A549 treated with Hydrocortisone at 1 μM for 4 hours (cell line): ENCODE measurements around the gene ERAL1. TPM values are rescaled to one million over a fixed set of nuclear protein-coding genes. Genes with fewer than 3 reads are reported as not detected.

Experiments
- total RNA-seq: library from RNA; stranded (reverse); fragments of 200-300 nt; extraction: Qiagen RNA extraction; gene quantifications from 5 replicates; pipeline ENCODE4 v1.2.3, GENCODE V29; 2022

The ERAL1 gene
- total RNA-seq = 86.8 to 92.5 TPM (median 88.1 TPM) in 5 replicates

DNA sequence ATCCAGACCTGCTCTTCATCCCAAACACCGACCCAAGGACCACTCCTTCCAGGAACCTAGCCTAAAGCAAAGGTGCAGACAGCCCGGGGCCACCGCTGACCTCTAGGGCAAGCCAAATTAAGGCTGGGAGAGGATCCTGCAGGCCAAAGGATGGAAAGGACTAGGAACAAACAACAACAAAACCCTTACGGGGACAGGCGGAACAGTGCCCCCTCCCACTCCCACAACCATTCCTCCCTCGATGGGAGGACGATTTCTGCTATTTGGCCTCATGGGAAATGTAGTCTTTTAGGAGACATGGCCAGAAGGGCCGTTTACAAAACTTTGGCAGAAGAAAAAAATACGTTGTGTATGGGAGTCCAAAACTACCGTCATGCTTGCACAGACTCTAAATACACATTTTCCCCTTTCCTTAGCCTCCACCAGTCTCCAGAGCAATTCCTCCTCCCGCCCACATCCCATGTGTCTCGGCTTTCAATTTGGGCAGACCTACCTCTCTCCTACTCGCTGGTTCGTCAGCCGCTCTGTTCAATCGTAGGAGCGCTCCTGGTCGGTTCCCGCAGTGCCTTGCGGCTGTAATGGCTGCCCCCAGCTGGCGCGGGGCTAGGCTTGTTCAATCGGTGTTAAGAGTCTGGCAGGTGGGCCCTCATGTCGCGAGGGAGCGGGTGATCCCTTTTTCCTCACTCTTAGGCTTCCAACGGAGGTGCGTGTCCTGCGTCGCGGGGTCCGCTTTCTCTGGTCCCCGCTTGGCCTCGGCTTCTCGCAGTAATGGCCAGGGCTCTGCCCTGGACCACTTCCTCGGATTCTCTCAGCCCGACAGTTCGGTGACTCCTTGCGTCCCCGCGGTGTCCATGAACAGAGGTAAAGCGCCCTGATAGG, at the start of gene ERAL1:
TSS of gene ERAL1 (plus strand) at position 560 of the 879 bp plus-strand sequence. CDS start at position 579, 19 bp downstream.

GRCh38 chr17:28842282-28843012, 12.4 kb upstream of the ERAL1 start, which contains the start of gene FAM222B:
TSS of gene FAM222B (minus strand) at chr17:28842790. CDS start at chr17:28766667, 76,123 bp downstream.

DNA sequence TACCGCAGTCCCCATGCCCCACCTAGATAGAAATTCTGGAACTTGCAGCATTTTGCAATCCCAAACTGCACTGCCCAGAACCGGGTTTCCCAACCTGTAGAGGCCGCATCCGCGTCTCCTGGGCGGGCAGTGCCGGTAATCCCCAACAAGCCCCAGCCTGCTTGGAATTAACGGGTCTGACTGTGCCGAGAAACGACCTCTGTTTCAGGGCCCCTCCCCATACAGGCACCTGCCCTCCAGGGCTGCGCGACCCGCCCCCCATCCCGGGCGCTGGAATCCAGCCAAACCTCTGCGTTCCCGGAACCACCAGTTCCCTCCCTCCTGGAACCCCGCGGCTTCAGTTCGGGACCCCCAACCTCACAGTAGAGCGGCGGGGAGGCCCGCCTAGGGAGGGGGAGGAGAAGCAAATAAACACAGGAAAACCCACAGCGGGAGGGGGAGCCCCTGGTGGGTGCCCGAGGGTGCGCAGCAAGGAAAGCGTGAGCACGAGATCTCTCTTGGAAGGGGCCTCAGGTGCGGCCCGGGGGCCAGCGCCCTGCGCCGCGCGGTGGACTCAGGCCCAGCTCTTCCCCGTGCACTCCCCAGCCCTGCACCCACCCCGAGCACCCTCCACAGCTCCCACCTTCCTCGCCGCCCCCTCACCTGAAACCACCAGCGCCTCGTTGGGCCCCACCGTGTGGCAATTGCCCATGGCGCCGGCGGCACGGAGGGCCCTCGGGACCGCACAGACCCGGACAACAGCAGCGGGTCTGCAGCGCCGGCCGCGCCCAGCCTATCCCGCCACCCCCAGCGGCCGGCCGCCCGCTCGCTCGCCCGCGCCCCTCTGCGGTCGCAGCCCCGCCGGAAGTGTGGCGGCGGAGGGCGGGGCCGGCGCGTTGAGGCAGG, 42.3 kb downstream of the ERAL1 start, which contains the start of gene FLOT2:
TSS of gene FLOT2 (minus strand) at position 850 of the 885 bp plus-strand sequence. CDS start at position 691, 159 bp downstream.

DNA sequence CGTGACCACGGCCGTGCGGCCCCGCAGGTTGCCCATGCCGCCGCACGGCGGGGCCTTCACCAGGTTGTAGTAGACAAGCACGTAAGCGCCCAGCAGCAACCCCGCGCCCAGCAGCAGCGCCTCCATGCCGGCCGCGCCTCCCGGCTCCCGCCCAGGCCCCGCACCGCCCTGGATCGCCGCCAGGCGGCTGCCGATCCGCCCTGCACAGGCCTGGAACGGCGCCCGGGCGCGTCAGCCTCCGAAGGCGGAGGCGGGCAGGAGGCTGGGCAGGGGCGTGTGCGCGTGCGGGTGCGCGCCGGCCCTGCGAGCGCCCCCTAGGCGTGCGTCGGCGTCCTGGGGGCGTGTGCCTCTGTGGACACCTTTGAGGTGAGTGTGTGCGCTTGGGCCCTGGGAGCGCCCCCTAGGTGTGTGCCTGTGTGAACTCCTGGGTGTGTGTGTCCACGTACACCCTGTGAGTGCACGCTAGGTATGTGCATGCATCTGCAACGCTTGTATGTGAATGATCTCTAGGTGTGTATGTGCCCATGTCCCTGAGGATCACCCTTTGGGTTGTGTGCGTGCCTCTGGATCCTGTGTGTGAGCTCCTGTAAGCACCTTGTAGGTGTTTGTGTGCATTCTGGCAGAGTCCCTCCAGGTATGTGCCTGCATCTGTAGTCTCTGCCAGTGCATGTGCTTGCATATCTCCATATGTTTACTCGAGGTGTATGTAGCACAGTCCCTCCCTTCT, 48.2 kb downstream of the ERAL1 start, which contains the start of gene DHRS13:
TSS of gene DHRS13 (minus strand) at position 261 of the 727 bp plus-strand sequence. CDS start at position 126, 135 bp downstream.

Other genes with a start within 250 kb of the ERAL1 start
- 3.1 to 5.5 TPM (median 3.9 TPM) in 5 replicates for gene RSKR, start 240.8 kb upstream of the ERAL1 start, total RNA-seq
- gene BLTP2, start 209.9 kb upstream of the ERAL1 start, total RNA-seq = 47.0 to 74.1 TPM (median 53.2 TPM) in 5 replicates
- 80.3 to 86.5 TPM (median 81.6 TPM) in 5 replicates for gene SDF2, start 193.1 kb upstream of the ERAL1 start, total RNA-seq
- 68.7 to 82.6 TPM (median 69.4 TPM) in 5 replicates for gene SUPT6H, start 192.8 kb upstream of the ERAL1 start, total RNA-seq
- 0.93 to 1.2 TPM (median 1.2 TPM) in 5 replicates for gene PROCA1, start 143.1 kb upstream of the ERAL1 start, total RNA-seq
- 210 to 239 TPM (median 227 TPM) in 5 replicates for gene RAB34, start 137.1 kb upstream of the ERAL1 start, total RNA-seq
- gene RPL23A, start 135.0 kb upstream of the ERAL1 start, total RNA-seq = 1,477 to 2,445 TPM (median 2,273 TPM) in 5 replicates
- 29.1 to 47.2 TPM (median 43.1 TPM) in 5 replicates for gene TLCD1, start 128.8 kb upstream of the ERAL1 start, total RNA-seq
- gene NEK8, start 126.2 kb upstream of the ERAL1 start, total RNA-seq = 3.6 to 4.7 TPM (median 4.2 TPM) in 5 replicates
- 61.0 to 85.9 TPM (median 81.0 TPM) in 5 replicates for gene TRAF4, start 111.0 kb upstream of the ERAL1 start, total RNA-seq
- gene FAM222B, start 12.2 kb upstream of the ERAL1 start, total RNA-seq = 37.6 to 44.6 TPM (median 41.0 TPM) in 5 replicates
- 78.7 to 90.2 TPM (median 85.3 TPM) in 5 replicates for gene FLOT2, start 42.7 kb downstream of the ERAL1 start, total RNA-seq
- gene DHRS13, start 48.1 kb downstream of the ERAL1 start, total RNA-seq = 5.6 to 6.9 TPM (median 6.5 TPM) in 5 replicates
- gene PHF12, start 96.5 kb downstream of the ERAL1 start, total RNA-seq = 29.2 to 36.2 TPM (median 32.2 TPM) in 5 replicates
- gene SEZ6, start 151.0 kb downstream of the ERAL1 start, total RNA-seq = 0.07 TPM in 1 of 5 replicates, not detected in the others
- 0.10 to 0.43 TPM (median 0.22 TPM) in 4 of 5 replicates, not detected in the other for gene PIPOX, start 188.1 kb downstream of the ERAL1 start, total RNA-seq